Naive B cell (primary cell): Measurements from ENCODE around the gene PSD. TPM values are rescaled to one million over a fixed set of nuclear protein-coding genes. Genes with fewer than 3 reads are reported as not detected.
A peak's percentile ranks its signal among the peaks of the same experiment; 100 is the strongest.

Source experiments
- ATAC-seq, 2 donors: fragments of 150-1000 bp; cut with Tn5 transposase; 2 replicates each; pipeline ENCODE4 v1.10.0; 2021; ENCODE audit warnings: low read depth in 2 of 2, mild to moderate bottlenecking in 2 of 2, moderate library complexity in 2 of 2
- DNase-seq: peaks from one replicate; pipeline ENCODE4 v3.0.0; 2022
- H3K27ac Mint-ChIP-seq, 6 donors: one replicate each; pipeline ENCODE4 v1.8.0; 2020 to 2022; ENCODE audit warnings: mild to moderate bottlenecking in 6 of 6, mixed read lengths in 6 of 6, moderate library complexity in 5 of 6, inconsistent platforms in 2 of 6
- H3K27me3 Mint-ChIP-seq, 3 donors: one replicate each; pipeline ENCODE4 v1.8.0; 2021 to 2022; ENCODE audit warnings: mixed read lengths in 3 of 3, mild to moderate bottlenecking in 1 of 3
- H3K36me3 Mint-ChIP-seq, 2 donors: one replicate each; pipeline ENCODE4 v1.8.0; 2020 to 2022; ENCODE audit warnings: mixed read lengths in 2 of 2, inconsistent platforms in 1 of 2, mild to moderate bottlenecking in 1 of 2
- H3K4me1 Mint-ChIP-seq, 3 donors: one replicate each; pipeline ENCODE4 v1.8.0; 2020 to 2022; ENCODE audit warnings: mixed read lengths in 3 of 3, inconsistent platforms in 1 of 3, mild to moderate bottlenecking in 1 of 3, moderate library complexity in 1 of 3
- H3K4me3 Mint-ChIP-seq, 8 donors: one replicate each; pipeline ENCODE4 v1.8.0; 2020 to 2022; ENCODE audit warnings: mild to moderate bottlenecking in 8 of 8, mixed read lengths in 8 of 8, moderate library complexity in 8 of 8, inconsistent platforms in 2 of 8
- H3K9me3 Mint-ChIP-seq, 7 donors: one replicate each; pipeline ENCODE4 v1.8.0; 2020 to 2022; ENCODE audit warnings: mixed read lengths in 7 of 7, mild to moderate bottlenecking in 5 of 7, inconsistent platforms in 2 of 7, moderate library complexity in 1 of 7
- polyA plus RNA-seq, 6 donors: library from polyadenylated mRNA; unstranded; fragments of 300-500 nt; fragmentation: Illumina TruSeq; gene quantifications; one replicate each; pipeline ENCODE4 v1.2.3, GENCODE V29; 2021; ENCODE audit warnings: low read depth in 6 of 6

Gene PSD
- polyA plus RNA-seq, 6 donors from 2014 or later: 0.66 to 2.3 (median 1.5) TPM

DNA sequence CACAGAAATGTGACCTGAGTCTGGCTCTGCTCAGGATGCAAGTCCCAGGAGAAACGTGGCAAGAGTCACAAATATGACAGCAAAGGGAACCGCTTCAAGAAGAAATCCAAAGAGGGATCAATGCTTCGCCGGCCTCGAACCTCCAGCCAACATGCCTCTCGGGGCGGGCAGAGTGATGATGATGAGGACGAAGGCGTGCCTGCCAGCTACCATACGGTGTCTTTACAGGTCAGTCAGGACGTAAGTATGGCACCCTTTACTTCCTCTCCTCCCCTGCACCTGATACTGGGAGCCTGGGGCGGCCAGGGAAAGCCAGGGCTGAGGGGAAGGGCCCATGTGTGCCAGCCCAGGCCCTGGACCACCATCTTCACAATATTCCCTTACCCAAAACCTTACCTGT is 41.7 kb downstream of the PSD start:
- no peaks in the 10 kb centered on the region for H3K27me3 Mint-ChIP-seq
- H3K4me3 Mint-ChIP-seq: no peak overlapping the region
- no peak for ATAC-seq
- H3K27ac Mint-ChIP-seq: peak overlapping the region in 1 of 6 donors; percentile 66
- peaks cover 0 to under 1% (median 0%) of the 10 kb centered on the region in 3 donors for H3K4me1 Mint-ChIP-seq
- H3K9me3 Mint-ChIP-seq: no peaks in the 10 kb centered on the region
- H3K36me3 Mint-ChIP-seq: peaks cover 14 to 18% of the 10 kb centered on the region in 2 donors
- no peak for DNase-seq

DNA sequence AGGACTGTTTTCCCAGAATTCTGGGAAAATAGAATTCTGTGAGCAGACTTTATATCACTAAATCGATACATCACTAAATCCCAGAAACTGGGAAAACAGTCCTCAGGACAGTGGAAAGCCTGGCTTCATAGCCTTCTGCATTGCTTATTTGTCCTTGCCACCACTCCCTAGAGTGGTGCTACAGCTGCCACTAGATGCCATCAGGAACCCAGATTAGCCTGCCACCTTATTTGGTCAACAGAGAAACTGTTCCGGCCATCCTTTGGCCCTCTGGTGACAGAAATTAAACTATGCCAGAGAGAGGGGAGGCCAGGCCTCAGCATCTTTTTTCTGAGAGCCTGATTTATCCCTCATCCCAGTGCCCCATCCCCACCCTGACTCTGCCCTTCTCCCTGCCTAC is 42.7 kb downstream of the PSD start:
- no peaks in the 10 kb centered on the region for H3K9me3 Mint-ChIP-seq
- no peaks in the 10 kb centered on the region for H3K27me3 Mint-ChIP-seq
- peak overlapping the region in 2 of 6 donors; percentile 33 to 83 for H3K27ac Mint-ChIP-seq
- DNase-seq (no peak), ATAC-seq (no peak)
- no peaks in the 10 kb centered on the region for H3K4me1 Mint-ChIP-seq
- H3K36me3 Mint-ChIP-seq: peaks cover 19 to 24% of the 10 kb centered on the region in 2 donors
- H3K4me3 Mint-ChIP-seq: no peak overlapping the region

DNA sequence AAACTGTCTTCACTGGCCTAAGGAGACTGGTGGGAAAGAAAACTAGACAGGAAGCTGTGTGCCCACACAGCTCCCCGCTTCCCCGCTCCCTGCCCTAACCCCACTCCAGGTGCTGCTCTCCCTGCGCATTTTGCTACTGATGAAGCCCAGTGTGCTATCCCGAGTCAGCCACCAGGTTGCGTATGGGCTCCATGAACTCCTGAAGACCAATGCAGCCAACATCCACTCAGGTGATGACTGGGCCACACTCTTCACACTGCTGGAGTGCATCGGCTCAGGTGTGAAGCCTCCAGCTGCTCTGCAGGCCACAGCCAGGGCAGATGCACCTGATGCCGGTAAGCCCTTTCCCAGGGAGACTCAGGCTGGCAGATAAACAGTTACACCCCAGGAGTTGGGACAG is 43.3 kb downstream of the PSD start:
- Mint-ChIP-seq H3K9me3 (no peaks in the 10 kb centered on the region), H3K27me3 (no peaks in the 10 kb centered on the region), H3K36me3 (peaks cover 25 to 27% of the 10 kb centered on the region in 2 donors), H3K4me3 (no peak overlapping the region), H3K27ac (no peak overlapping the region), H3K4me1 (no peaks in the 10 kb centered on the region)
- DNase-seq (no peak), ATAC-seq (peak in 1 of 2 donors; percentile 32)

DNA sequence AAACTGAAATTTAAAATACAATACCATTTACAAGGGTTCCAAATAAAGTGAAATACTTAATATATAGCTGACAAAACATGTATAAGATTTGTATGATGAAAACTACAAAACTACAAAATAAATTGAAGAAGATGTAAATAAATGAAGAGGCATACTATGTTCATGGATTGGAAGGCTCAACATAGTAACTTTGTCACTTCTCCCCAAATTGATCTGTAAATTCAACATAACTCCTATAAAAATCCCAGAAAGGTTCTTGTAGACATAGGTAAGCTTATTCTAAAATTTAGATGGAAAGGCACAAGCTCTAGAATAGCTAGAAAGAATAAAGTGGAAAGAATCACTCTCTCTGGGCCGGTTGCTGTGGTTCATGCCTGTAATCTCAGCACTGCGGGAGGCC is 47.3 kb downstream of the PSD start:
- DNase-seq: no peak
- Mint-ChIP-seq H3K27me3 (no peaks in the 10 kb centered on the region), H3K9me3 (no peaks in the 10 kb centered on the region), H3K36me3 (peaks cover 31 to 43% of the 10 kb centered on the region in 2 donors), H3K4me1 (peaks cover 0 to 7% (median 0%) of the 10 kb centered on the region in 3 donors), H3K27ac (peak overlapping the region in 1 of 6 donors; percentile 10), H3K4me3 (no peak overlapping the region)
- no peak for ATAC-seq

DNA sequence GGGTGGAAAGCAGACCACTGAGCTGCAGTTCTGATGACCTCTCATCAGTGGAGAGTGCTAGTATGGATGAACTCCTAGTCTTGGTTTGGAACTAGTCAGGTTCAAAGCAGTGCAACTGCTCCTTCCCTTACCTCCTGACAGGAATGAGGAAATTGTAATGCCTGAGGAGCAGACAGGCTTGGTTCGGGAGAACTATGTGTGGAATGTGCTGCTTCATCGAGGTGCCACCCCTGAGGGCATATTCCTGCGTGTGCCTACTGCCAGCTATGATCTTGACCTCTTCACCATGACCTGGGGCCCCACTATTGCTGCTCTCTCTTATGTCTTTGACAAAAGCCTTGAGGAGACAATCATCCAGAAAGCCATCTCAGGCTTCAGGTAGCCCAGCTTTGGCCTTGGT is 50.5 kb downstream of the PSD start:
- no peak for ATAC-seq
- no peak for DNase-seq
- H3K4me1 Mint-ChIP-seq: peaks cover 0 to 9% (median 0%) of the 10 kb centered on the region in 3 donors
- no peaks in the 10 kb centered on the region for H3K9me3 Mint-ChIP-seq
- H3K36me3 Mint-ChIP-seq: peaks cover 52 to 56% of the 10 kb centered on the region in 2 donors
- H3K27ac Mint-ChIP-seq: peak overlapping the region in 1 of 6 donors; percentile 19
- no peak overlapping the region for H3K4me3 Mint-ChIP-seq
- H3K27me3 Mint-ChIP-seq: no peaks in the 10 kb centered on the region

DNA sequence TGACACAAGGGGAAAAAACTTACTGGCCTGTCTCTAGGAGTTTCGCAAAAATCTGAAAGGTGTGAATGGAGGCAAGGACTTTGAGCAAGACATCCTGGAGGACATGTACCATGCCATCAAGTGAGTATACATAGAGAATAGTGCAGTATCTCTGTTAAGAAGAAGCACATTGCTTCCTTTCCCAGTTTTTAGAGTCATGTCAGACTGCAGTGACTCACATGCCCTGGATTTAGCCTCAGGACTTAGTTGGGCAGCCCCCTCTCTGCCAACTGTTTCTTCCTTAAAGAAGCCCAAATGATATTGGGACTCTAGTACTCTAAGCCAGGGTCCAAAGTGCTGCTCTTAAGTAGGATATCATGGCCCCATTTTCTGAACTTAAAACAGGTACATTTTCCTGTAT is 51.1 kb downstream of the PSD start:
- no peak for ATAC-seq
- peak overlapping the region in 1 of 6 donors; percentile 11 for H3K27ac Mint-ChIP-seq
- no peaks in the 10 kb centered on the region for H3K9me3 Mint-ChIP-seq
- H3K4me1 Mint-ChIP-seq: peaks cover 0 to 9% (median 0%) of the 10 kb centered on the region in 3 donors
- H3K36me3 Mint-ChIP-seq: peaks cover 58 to 60% of the 10 kb centered on the region in 2 donors
- no peak overlapping the region for H3K4me3 Mint-ChIP-seq
- no peaks in the 10 kb centered on the region for H3K27me3 Mint-ChIP-seq
- no peak for DNase-seq

DNA sequence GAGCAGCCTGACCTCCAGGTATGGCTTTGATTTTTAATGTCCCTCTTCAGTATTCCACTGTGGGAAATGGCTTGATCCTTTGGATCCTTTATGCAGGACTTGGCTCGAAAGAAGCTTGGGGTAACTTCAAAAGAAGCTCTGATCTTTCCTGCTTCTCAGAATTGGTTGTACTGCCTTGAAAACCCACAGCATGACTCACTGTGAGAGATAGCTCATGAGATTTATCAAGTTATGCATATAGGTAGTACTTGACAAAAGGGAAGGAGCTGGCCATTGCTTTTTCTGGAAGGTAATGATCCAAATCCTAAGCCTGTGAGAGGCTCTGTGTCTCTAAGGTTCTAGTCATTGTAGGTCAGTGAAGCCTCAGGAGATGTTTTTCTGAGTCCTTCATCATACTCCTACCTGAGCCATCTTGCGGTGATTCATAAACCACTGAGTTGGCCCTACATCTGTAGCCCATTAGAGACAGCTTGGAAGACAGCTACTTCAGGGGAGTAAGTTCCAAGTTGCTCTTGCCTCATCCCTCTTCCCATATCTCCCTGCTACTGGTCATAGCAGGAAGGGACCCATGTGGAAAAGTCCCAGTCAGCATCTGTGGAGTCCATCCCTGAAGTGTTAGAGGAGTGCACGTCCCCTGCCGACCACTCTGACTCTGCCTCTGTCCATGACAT is 59.7 kb downstream of the PSD start:
- peaks cover 50 to 76% of the 10 kb centered on the region in 2 donors for H3K36me3 Mint-ChIP-seq
- H3K27me3 Mint-ChIP-seq: no peaks in the 10 kb centered on the region
- no peaks in the 10 kb centered on the region for H3K9me3 Mint-ChIP-seq
- no peak for ATAC-seq
- H3K27ac Mint-ChIP-seq: peak overlapping the region in 1 of 6 donors; percentile 56
- peaks cover 0 to 8% (median 4%) of the 10 kb centered on the region in 3 donors for H3K4me1 Mint-ChIP-seq
- no peak overlapping the region for H3K4me3 Mint-ChIP-seq
- DNase-seq: no peak

DNA sequence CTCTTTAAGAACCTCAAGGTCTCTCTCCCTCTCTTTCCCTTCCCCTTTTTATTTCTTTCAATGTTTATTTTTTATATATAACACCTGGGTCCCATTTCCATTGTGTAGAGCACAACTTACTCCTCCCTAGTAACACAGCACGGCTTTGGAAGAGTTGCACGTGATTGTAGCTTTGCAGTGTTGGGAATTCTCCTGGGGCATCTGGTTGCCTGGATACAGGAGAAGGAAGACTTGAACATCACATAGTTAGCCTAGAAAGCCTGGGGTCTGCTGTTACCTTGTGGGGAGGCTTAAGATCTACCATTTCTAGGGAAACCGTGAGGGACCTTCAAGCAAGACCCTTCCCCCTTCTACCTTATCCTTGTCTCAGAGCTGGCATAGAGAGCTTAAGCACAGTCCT is 64.1 kb downstream of the PSD start:
- ATAC-seq (no peak), DNase-seq (no peak)
- H3K9me3 Mint-ChIP-seq: no peaks in the 10 kb centered on the region
- H3K27me3 Mint-ChIP-seq: no peaks in the 10 kb centered on the region
- H3K36me3 Mint-ChIP-seq: peaks cover 27 to 38% of the 10 kb centered on the region in 2 donors
- H3K4me3 Mint-ChIP-seq: no peak overlapping the region
- H3K27ac Mint-ChIP-seq: no peak overlapping the region
- H3K4me1 Mint-ChIP-seq: peaks cover 0 to 4% (median 4%) of the 10 kb centered on the region in 3 donors

Other genes starting within 250 kb of the PSD start
- gene ELOVL3, start 192.5 kb downstream of the PSD start, polyA plus RNA-seq: not detected
- gene PITX3, start 177.3 kb downstream of the PSD start, polyA plus RNA-seq: not detected
- gene GBF1, start 173.3 kb downstream of the PSD start, polyA plus RNA-seq: 10 to 100 TPM in 1 of 6 donors, 1 to 10 TPM in 5; 3.9 to 14.8 (median 6.2) TPM
- gene NFKB2, start 23.1 kb downstream of the PSD start, polyA plus RNA-seq: 10 to 100 TPM; 24.2 to 49.4 (median 34.7) TPM
- gene FBXL15, start 2.1 kb upstream of the PSD start, polyA plus RNA-seq: 10 to 100 TPM; 15.9 to 24.9 (median 20.9) TPM
- gene CUEDC2, start 13.8 kb upstream of the PSD start, polyA plus RNA-seq: 10 to 100 TPM; 50.3 to 82.3 (median 59.4) TPM
- gene C10orf95, start 32.8 kb upstream of the PSD start, polyA plus RNA-seq: 1 to 10 TPM in 3 of 6 donors, under 1 TPM in 3; 0.29 to 1.9 (median 0.99) TPM
- 10 to 100 TPM; 41.8 to 66.6 (median 45.1) TPM for gene ACTR1A, start 83.9 kb upstream of the PSD start, polyA plus RNA-seq
- gene SUFU, start 85.2 kb upstream of the PSD start, polyA plus RNA-seq: 1 to 10 TPM in 5 of 6 donors, under 1 TPM in 1; 0.84 to 7.8 (median 4.0) TPM
- gene TRIM8, start 225.7 kb upstream of the PSD start, polyA plus RNA-seq: 10 to 100 TPM; 27.1 to 45.8 (median 30.2) TPM